Measurements from ENCODE around the gene EHBP1.

The EHBP1 gene

DNA sequence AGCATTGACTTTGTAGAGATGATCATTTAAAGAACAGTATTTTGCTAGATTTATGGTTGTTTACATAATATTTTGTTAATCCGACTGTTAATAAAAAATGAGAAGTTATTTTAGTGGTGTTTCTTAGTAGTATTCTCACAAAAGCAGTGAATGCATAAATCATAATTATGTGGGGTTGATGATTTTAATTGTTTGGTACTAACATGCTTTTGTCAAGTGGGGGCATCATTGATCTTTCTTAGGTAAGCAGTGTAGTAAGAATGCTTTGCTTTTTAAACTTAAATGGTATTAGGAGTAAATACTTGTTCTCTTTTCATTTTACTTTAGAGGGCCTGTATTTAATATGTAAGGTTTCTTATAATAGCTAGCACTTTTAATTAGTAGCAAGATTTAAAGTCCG, 235.9 kb downstream of the EHBP1 start:
- no peaks in the 10 kb centered on the region for H4K20me1 ChIP-seq (ENCODE audit: insufficient read depth)
- no peaks in the 10 kb centered on the region for H3K4me1 ChIP-seq (ENCODE audit: low read depth, poor library complexity, severe bottlenecking)
- H3K4me3 ChIP-seq (IDR thresholded peaks at IDR 0.05; ENCODE audit: insufficient read depth, low read depth, low read length): no peak overlapping the region
- no peak overlapping the region for H3K27ac ChIP-seq
- H3K9ac ChIP-seq: no peak overlapping the region
- no peak overlapping the region for H2AFZ ChIP-seq (ENCODE audit: low read depth)
- no peaks in the 10 kb centered on the region for H3K36me3 ChIP-seq (ENCODE audit: insufficient read depth)
- TF ChIP-seq, protein P1, sequence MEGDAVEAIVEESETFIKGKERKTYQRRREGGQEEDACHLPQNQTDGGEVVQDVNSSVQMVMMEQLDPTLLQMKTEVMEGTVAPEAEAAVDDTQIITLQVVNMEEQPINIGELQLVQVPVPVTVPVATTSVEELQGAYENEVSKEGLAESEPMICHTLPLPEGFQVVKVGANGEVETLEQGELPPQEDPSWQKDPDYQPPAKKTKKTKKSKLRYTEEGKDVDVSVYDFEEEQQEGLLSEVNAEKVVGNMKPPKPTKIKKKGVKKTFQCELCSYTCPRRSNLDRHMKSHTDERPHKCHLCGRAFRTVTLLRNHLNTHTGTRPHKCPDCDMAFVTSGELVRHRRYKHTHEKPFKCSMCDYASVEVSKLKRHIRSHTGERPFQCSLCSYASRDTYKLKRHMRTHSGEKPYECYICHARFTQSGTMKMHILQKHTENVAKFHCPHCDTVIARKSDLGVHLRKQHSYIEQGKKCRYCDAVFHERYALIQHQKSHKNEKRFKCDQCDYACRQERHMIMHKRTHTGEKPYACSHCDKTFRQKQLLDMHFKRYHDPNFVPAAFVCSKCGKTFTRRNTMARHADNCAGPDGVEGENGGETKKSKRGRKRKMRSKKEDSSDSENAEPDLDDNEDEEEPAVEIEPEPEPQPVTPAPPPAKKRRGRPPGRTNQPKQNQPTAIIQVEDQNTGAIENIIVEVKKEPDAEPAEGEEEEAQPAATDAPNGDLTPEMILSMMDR (conservative IDR thresholded peaks at IDR 0.05; ENCODE audit: low read depth, low read length): no peak
- no peaks in the 10 kb centered on the region for H3K27me3 ChIP-seq (ENCODE audit: insufficient read depth, low read depth)
- no peaks in the 10 kb centered on the region for H3K79me2 ChIP-seq (ENCODE audit: insufficient read depth, low read depth)
- H3K4me2 ChIP-seq: no peak overlapping the region

DNA sequence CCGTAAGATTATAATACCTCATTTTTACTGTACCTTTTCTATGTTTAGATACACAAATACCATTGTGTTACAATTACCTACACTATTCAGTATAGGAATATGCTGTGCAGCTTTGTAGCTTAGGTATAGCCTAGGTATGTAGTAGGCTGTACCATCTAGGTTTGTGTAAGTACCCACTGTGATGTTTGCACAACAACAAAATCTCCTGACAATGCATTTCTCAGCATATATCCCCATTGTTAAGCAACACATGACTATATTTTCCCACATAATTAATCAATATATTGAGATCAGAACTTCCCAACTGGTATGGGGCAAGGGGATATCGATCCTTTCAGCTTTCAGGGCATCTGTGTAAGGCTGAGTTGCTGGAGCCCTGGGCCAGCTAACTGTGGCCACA, 238.8 kb downstream of the EHBP1 start:
- Histone ChIP-seq H3K27ac (no peak overlapping the region), H3K36me3 (ENCODE audit: insufficient read depth) (no peaks in the 10 kb centered on the region), H3K9ac (no peak overlapping the region), H3K4me2 (no peak overlapping the region), H3K27me3 (ENCODE audit: insufficient read depth, low read depth) (no peaks in the 10 kb centered on the region), H2AFZ (ENCODE audit: low read depth) (no peak overlapping the region), H3K4me1 (ENCODE audit: low read depth, poor library complexity, severe bottlenecking) (no peaks in the 10 kb centered on the region), H4K20me1 (ENCODE audit: insufficient read depth) (no peaks in the 10 kb centered on the region), H3K4me3 (IDR thresholded peaks at IDR 0.05; ENCODE audit: insufficient read depth, low read depth, low read length) (no peak overlapping the region), H3K79me2 (ENCODE audit: insufficient read depth, low read depth) (no peaks in the 10 kb centered on the region)
- TF ChIP-seq, protein P1 (conservative IDR thresholded peaks at IDR 0.05; ENCODE audit: low read depth, low read length): no peak

DNA sequence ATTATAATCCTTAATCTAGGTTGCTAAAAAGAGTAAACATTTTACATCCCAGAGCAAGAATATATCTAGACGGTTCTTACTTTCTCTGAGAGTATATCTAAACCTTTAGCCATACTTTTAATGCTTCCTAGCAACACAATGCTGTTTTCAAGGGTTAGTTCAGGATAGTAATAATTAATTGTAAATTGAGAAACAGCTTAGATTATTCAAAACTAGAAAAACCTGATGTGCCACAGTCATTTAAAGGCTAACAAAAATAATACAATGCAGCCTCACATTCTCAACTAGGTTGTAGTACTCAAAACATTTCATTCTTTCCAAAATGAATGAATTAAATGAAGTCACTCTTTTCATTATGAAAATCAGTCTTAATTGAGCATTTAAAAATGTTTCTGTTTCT, 241.9 kb downstream of the EHBP1 start:
- H2AFZ ChIP-seq (ENCODE audit: low read depth): no peak overlapping the region
- H3K27me3 ChIP-seq (ENCODE audit: insufficient read depth, low read depth): no peaks in the 10 kb centered on the region
- no peak overlapping the region for H3K27ac ChIP-seq
- no peaks in the 10 kb centered on the region for H4K20me1 ChIP-seq (ENCODE audit: insufficient read depth)
- no peaks in the 10 kb centered on the region for H3K79me2 ChIP-seq (ENCODE audit: insufficient read depth, low read depth)
- H3K4me1 ChIP-seq (ENCODE audit: low read depth, poor library complexity, severe bottlenecking): no peaks in the 10 kb centered on the region
- H3K36me3 ChIP-seq (ENCODE audit: insufficient read depth): no peaks in the 10 kb centered on the region
- no peak overlapping the region for H3K4me2 ChIP-seq
- TF ChIP-seq, protein P1 (conservative IDR thresholded peaks at IDR 0.05; ENCODE audit: low read depth, low read length): no peak
- H3K4me3 ChIP-seq (IDR thresholded peaks at IDR 0.05; ENCODE audit: insufficient read depth, low read depth, low read length): no peak overlapping the region
- no peak overlapping the region for H3K9ac ChIP-seq

DNA sequence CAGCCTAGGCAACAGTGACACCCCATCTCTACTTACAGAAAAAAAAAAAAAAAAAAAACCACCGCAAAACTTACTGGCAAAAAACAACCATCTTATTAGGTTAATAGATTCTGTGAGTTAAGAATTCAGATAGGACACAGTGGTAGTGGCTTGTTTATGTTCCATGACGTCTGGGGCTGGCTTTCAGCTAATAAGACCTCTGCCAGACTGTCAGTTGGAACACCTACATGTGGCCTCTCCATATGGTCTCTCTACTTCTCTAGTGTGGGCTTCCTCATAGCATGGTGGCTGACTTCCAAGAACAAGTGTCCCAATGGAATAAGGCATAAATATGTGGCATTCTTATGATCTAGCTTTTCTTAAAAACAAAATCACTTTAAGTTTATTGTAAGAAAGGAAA, 251.1 kb downstream of the EHBP1 start:
- H3K9ac ChIP-seq: no peak overlapping the region
- no peaks in the 10 kb centered on the region for H3K27me3 ChIP-seq (ENCODE audit: insufficient read depth, low read depth)
- no peak overlapping the region for H2AFZ ChIP-seq (ENCODE audit: low read depth)
- H3K4me1 ChIP-seq (ENCODE audit: low read depth, poor library complexity, severe bottlenecking): no peaks in the 10 kb centered on the region
- H3K4me2 ChIP-seq: no peak overlapping the region
- no peaks in the 10 kb centered on the region for H3K36me3 ChIP-seq (ENCODE audit: insufficient read depth)
- H3K27ac ChIP-seq: no peak overlapping the region
- TF ChIP-seq, protein P1 (conservative IDR thresholded peaks at IDR 0.05; ENCODE audit: low read depth, low read length): no peak
- no peak overlapping the region for H3K4me3 ChIP-seq (IDR thresholded peaks at IDR 0.05; ENCODE audit: insufficient read depth, low read depth, low read length)
- H3K79me2 ChIP-seq (ENCODE audit: insufficient read depth, low read depth): no peaks in the 10 kb centered on the region
- no peaks in the 10 kb centered on the region for H4K20me1 ChIP-seq (ENCODE audit: insufficient read depth)

DNA sequence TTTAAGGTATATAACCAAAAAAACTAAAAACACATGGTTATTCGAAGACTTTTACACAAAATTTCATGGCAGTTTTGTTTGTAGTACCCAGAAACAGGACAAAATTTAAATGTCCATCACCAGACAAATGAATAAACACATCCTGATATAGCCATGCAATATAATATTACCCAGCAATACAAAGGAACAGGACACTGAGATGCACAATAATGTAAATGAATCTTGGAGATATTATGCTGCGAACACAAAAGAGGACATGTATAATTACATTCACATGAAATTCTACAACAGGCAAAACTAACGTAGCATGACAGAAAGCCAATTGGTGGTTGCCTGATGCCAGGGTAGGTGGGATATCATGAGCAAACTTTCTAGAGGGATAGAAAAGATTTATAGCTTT, 252.7 kb downstream of the EHBP1 start:
- no peaks in the 10 kb centered on the region for H3K27me3 ChIP-seq (ENCODE audit: insufficient read depth, low read depth)
- H3K36me3 ChIP-seq (ENCODE audit: insufficient read depth): no peaks in the 10 kb centered on the region
- TF ChIP-seq, protein P1 (conservative IDR thresholded peaks at IDR 0.05; ENCODE audit: low read depth, low read length): no peak
- H3K4me2 ChIP-seq: no peak overlapping the region
- no peaks in the 10 kb centered on the region for H3K79me2 ChIP-seq (ENCODE audit: insufficient read depth, low read depth)
- no peak overlapping the region for H3K9ac ChIP-seq
- no peaks in the 10 kb centered on the region for H4K20me1 ChIP-seq (ENCODE audit: insufficient read depth)
- no peak overlapping the region for H3K27ac ChIP-seq
- H3K4me1 ChIP-seq (ENCODE audit: low read depth, poor library complexity, severe bottlenecking): no peaks in the 10 kb centered on the region
- H3K4me3 ChIP-seq (IDR thresholded peaks at IDR 0.05; ENCODE audit: insufficient read depth, low read depth, low read length): no peak overlapping the region
- H2AFZ ChIP-seq (ENCODE audit: low read depth): no peak overlapping the region

All from KMS-11 (cell line).